GM10266 (cell line): ENCODE results near the gene USP17L13.
"Not testable (repeated sequence)": the region's sequence is repeated elsewhere in the genome, so short reads cannot be mapped to it uniquely, and the experiment has no call there.

Experiments used
- DNase-seq: peaks from one replicate; pipeline ENCODE4 v3.0.0; 2012; ENCODE audit errors: extremely low spot score

USP17L13 gene, protein sequence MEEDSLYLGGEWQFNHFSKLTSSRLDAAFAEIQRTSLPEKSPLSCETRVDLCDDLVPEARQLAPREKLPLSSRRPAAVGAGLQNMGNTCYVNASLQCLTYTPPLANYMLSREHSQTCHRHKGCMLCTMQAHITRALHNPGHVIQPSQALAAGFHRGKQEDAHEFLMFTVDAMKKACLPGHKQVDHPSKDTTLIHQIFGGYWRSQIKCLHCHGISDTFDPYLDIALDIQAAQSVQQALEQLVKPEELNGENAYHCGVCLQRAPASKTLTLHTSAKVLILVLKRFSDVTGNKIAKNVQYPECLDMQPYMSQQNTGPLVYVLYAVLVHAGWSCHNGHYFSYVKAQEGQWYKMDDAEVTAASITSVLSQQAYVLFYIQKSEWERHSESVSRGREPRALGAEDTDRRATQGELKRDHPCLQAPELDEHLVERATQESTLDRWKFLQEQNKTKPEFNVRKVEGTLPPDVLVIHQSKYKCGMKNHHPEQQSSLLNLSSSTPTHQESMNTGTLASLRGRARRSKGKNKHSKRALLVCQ

DNA sequence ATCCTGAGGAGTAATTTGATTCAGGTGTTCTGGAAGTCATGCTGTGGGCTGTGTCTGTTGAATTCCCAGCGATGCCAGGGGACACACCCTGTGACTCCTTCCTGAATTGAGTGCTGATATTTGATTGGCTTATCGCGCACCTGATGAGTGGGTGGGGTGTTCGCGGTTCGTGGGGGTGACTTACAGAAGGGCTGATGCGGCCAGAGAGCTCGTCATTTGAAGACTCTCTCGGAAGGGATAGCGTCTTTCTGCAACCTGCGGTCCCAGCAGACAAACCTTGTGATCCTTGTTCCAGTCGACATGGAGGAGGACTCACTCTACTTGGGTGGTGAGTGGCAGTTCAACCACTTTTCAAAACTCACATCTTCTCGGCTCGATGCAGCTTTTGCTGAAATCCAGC lies at the start of gene USP17L13:
Gene USP17L13 (plus strand): TSS at position 301 of the 400 bp plus-strand sequence. CDS start 0 bp downstream, at position 301.
- not testable (repeated sequence) for DNase-seq

GRCh38 chr4:9210357-9210756 lies 14.3 kb upstream of the USP17L13 start, which contains the start of gene USP17L10:
USP17L10 (plus strand) TSS chr4:9210657; CDS start chr4:9210657, 0 bp downstream.
- DNase-seq = not testable (repeated sequence)

GRCh38 chr4:9214701-9215100 lies 10.0 kb upstream of the USP17L13 start:
- not testable (repeated sequence) for DNase-seq

- DNase-seq = not testable (repeated sequence)
Observed at GRCh38 chr4:9215105-9215504, 9.6 kb upstream of the USP17L13 start, which contains the start of gene USP17L11. USP17L11 (plus strand) TSS chr4:9215405; CDS start chr4:9215405, 0 bp downstream.

GRCh38 chr4:9219852-9220251 lies 4.8 kb upstream of the USP17L13 start, which contains the start of gene USP17L12:
USP17L12 (plus strand) TSS chr4:9220152; CDS start chr4:9220152, 0 bp downstream.
- DNase-seq = not testable (repeated sequence)

GRCh38 chr4:9230249-9230648 lies 5.6 kb downstream of the USP17L13 start:
- not testable (repeated sequence) for DNase-seq

GRCh38 chr4:9234085-9234484 lies 9.4 kb downstream of the USP17L13 start, which contains the start of gene USP17L15:
USP17L15 (plus strand) TSS chr4:9234385; CDS start chr4:9234385, 0 bp downstream.
- DNase-seq = not testable (repeated sequence)

GRCh38 chr4:9238461-9238860 lies 13.8 kb downstream of the USP17L13 start:
- DNase-seq = not testable (repeated sequence)

GRCh38 chr4:9243579-9243978 lies 18.9 kb downstream of the USP17L13 start, which contains the start of gene USP17L17:
USP17L17 (plus strand) TSS chr4:9243879; CDS start chr4:9243879, 0 bp downstream.
- not testable (repeated sequence) for DNase-seq

DNA sequence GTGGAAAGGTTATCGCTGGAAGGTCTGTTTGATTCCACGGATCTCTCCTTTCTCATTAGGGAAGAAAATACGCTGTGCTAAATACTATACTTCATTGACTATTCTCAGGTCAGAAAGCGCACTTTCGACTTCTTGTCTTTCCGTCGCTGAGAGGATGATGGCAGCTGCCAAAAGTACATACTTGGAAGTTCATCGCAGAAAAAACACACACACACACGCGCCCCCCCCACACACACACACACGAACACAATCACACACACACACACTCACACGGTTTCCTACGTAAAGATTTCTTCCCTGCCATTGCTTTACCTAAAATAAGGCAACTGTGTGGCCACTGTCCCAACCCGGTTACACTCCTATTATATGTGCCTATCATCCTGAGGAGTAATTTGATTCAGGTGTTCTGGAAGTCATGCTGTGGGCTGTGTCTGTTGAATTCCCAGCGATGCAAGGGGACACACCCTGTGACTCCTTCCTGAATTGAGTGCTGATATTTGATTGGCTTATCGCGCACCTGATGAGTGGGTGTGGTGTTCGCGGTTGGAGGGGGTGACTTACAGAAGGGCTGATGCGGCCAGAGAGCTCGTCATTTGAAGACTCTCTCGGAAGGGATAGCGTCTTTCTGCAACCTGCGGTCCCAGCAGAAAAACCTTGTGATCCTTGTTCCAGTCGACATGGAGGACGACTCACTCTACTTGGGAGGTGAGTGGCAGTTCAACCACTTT lies 23.4 kb downstream of the USP17L13 start, which contains the start of gene USP17L18:
Gene USP17L18 (plus strand): TSS at position 678 of the 728 bp plus-strand sequence. CDS start 0 bp downstream, at position 678.
- DNase-seq = not testable (repeated sequence)

DNA sequence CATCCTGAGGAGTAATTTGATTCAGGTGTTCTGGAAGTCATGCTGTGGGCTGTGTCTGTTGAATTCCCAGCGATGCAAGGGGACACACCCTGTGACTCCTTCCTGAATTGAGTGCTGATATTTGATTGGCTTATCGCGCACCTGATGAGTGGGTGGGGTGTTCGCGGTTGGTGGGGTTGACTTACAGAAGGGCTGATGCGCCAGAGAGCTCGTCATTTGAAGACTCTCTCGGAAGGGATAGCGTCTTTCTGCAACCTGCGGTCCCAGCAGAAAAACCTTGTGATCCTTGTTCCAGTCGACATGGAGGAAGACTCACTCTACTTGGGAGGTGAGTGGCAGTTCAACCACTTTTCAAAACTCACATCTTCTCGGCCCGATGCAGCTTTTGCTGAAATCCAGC lies 28.4 kb downstream of the USP17L13 start, which contains the start of gene USP17L19:
Gene USP17L19 (plus strand): TSS at position 301 of the 400 bp plus-strand sequence. CDS start 0 bp downstream, at position 301.
- DNase-seq = not testable (repeated sequence)

DNA sequence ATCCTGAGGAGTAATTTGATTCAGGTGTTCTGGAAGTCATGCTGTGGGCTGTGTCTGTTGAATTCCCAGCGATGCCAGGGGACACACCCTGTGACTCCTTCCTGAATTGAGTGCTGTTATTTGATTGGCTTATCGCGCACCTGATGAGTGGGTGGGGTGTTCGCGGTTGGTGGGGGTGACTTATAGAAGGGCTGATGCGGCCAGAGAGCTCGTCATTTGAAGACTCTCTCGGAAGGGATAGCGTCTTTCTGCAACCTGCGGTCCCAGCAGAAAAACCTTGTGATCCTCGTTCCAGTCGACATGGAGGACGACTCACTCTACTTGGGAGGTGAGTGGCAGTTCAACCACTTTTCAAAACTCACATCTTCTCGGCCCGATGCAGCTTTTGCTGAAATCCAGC lies 33.1 kb downstream of the USP17L13 start, which contains the start of gene USP17L20:
Gene USP17L20 (plus strand): TSS at position 301 of the 400 bp plus-strand sequence. CDS start 0 bp downstream, at position 301.
- DNase-seq = not testable (repeated sequence)

GRCh38 chr4:9262572-9262971 lies 37.9 kb downstream of the USP17L13 start, which contains the start of gene USP17L21:
USP17L21 (plus strand) TSS chr4:9262872; CDS start chr4:9262872, 0 bp downstream.
- not testable (repeated sequence) for DNase-seq

DNA sequence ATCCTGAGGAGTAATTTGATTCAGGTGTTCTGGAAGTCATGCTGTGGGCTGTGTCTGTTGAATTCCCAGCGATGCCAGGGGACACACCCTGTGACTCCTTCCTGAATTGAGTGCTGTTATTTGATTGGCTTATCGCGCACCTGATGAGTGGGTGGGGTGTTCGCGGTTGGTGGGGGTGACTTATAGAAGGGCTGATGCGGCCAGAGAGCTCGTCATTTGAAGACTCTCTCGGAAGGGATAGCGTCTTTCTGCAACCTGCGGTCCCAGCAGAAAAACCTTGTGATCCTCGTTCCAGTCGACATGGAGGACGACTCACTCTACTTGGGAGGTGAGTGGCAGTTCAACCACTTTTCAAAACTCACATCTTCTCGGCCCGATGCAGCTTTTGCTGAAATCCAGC lies 42.6 kb downstream of the USP17L13 start, which contains the start of gene USP17L22:
Gene USP17L22 (plus strand): TSS at position 301 of the 400 bp plus-strand sequence. CDS start 0 bp downstream, at position 301.
- DNase-seq = not testable (repeated sequence)

GRCh38 chr4:9271719-9272118 lies 47.0 kb downstream of the USP17L13 start:
- not testable (repeated sequence) for DNase-seq
